Activated naive CD4-positive, alpha-beta T cell treated with Interleukin-2 at 50 U/mL for 16 hours (primary cell): ENCODE data around the gene UMAD1.

ENCODE experiments used
- DNase-seq: peaks from one replicate; pipeline ENCODE4 v3.0.0-alpha.2; 2020

The UMAD1 gene

DNA sequence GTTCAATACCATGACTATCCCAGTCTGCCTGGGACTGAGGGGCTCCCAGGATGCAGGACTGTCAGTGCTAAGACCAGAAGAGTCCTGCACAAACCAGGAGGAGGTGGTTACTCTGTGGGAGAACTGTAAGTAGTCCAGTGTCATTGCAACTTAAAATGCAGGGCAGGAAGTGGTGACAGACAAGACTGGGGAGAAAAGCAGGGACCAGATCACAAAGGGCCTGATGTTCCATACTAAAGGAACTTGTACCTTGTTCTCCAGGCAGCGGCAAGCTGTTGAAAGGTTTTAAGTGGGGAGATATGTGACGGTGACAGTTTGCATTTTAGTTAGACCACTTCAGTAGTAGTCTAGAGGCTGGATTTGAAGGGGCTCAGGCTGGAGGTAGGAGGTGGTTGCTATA, 262.3 kb downstream of the UMAD1 start:
- DNase-seq: no peak

DNA sequence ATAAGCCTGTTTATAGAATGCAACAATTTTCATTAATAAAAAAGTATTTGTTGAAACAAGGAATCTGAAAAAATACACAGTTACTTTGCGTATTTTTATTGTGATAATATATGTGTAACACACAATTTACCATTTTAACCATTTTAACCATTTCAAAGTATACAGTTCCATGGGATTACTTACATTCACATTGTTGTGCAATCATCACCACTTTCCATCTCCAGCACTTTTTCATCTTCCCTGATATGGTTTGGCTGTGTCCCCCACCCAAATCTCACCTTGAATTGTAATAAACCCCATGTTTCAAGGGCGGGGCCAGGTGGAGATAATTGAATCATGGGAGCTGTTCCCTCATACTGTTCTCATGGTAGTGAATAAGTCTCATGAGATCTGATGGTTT, 266.8 kb downstream of the UMAD1 start:
- DNase-seq: no peak

DNA sequence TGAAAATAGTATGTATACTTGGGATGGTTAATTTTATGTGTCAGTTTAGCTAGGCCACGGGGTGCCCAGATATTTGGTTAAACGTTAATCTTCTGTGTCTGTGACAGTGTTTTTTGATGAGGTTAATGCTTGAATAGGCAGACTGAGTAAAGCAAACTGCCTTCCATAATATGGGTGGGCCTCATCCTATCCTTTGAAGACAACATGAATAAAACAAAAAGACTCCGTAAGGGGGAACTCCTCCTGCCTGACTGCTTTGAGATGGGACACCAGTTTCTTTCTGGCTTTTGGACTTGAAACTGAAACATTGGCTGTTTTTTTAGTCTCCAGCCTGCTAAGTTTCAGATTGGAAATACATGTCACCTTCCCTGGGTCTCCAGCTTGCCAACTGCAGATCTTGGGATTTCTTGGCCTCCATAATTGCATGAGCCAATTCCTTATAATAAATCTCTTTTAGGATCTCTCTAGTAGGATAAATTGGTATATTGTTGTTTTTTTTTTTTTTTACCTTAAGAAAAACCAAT, 268.1 kb downstream of the UMAD1 start:
- DNase-seq: no peak

DNA sequence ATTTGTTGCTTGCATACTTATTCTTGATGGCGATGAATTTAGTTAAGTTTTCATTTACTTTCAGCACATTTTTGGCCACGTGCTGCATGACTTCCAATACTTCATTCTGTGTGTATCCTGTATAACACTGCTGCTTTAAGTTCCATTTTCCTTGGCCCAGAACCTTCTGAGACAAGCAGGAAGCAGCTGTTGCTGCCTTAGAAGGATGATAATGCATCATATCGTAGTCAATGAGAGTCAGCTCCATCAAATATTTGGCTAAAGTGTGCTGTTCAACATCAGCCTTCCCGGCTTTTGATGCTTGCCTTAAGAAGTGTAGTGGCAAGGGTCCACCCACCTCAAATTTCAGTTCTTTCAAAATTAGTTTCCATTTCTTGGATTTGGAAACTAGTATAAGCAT, 268.8 kb downstream of the UMAD1 start:
- DNase-seq: no peak

GRCh38 chr7:7911369-7912123, 271.0 kb downstream of the UMAD1 start:
- DNase-seq: no peak

GRCh38 chr7:7912937-7913336, 272.4 kb downstream of the UMAD1 start:
- DNase-seq: no peak

GRCh38 chr7:7913504-7913903, 273.0 kb downstream of the UMAD1 start:
- no peak for DNase-seq

DNA sequence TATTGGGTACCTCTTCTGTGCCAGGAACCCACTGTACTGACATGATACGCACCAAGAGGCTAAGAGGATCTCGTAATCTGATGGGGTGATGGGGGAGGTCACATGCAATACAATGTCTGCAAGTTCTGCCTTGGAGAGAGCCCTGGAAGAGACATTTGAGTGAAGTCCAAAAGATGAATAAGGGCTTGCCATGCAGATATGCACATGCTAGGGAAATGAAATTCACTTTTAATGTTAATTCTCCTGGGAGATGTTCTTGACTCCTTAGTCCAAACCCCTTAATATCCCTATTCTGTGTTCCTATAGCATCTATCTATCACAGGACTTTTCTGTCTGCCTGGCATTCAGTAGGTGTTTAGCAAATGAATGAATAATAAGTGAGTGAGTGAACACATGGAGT, 274.0 kb downstream of the UMAD1 start:
- DNase-seq: no peak

- no peak for DNase-seq
These were observed 275.5 kb downstream of the UMAD1 start for GRCh38 chr7:7916064-7916463.

GRCh38 chr7:7917593-7917992, 277.0 kb downstream of the UMAD1 start:
- DNase-seq: no peak

GRCh38 chr7:7918736-7919448, 278.3 kb downstream of the UMAD1 start:
- no peak for DNase-seq

DNA sequence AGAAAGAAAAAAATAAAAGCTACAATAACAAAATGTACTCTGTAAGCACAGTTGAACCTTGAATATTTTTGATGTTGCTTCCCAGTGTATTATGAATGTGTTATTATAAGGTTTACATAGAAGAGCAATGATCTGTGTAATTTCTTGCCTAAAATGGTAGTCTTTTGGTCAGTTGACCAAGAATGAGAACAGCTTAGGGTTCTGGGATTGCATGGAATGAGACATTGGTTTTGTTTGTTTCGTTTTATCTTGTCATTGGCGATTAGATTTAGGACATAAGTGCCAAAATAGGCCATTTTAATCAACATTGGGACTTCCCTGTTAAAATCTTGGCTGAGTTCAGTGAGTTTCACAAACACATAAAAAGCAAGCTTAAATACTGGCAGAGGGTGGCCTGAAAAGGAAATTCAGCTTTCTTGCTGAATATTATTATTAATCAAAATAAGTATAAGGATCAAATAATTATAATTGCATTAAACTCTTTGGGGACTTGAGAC, 278.9 kb downstream of the UMAD1 start:
- no peak for DNase-seq

- no peak for DNase-seq
These were observed 279.5 kb downstream of the UMAD1 start for GRCh38 chr7:7920056-7920455.

- DNase-seq: peak; percentile 4
These were observed 279.9 kb downstream of the UMAD1 start for GRCh38 chr7:7920481-7920880.

- DNase-seq: no peak
These were observed 281.3 kb downstream of the UMAD1 start for GRCh38 chr7:7921830-7922229.

GRCh38 chr7:7922684-7923385, 282.3 kb downstream of the UMAD1 start:
- DNase-seq: no peak

- DNase-seq: no peak
These were observed 283.3 kb downstream of the UMAD1 start for GRCh38 chr7:7923818-7924217.

DNA sequence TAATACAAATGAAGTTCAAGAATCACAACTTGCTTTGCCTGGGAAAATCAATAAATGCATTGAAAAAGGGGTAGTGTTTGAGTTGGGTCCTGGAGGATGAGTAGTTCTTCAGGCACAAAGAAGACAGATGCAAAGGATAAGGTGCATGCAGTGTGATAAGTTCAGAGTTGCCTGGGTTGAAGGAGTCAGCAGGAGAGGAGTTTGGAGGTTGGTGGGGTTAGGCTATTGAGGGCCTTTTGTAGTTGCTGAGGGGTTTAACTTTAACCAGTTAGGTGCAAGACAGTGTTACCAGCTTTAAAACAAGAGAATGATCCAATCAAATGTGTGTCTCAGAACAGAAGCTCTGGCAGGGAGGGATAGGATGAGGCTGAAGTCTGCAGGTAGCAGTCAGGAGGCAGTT, 283.8 kb downstream of the UMAD1 start:
- no peak for DNase-seq
